Measurements from ENCODE around the gene BCL10. TPM values are rescaled to one million over a fixed set of nuclear protein-coding genes. Genes with fewer than 3 reads are reported as not detected.

Gene BCL10
- 18.5 and 22.8 TPM in 2 replicates for total RNA-seq
- long read RNA-seq, transcript BCL10-203 (3 exons, 2,833 nt): major isoform, 41 of 55 reads
- long read RNA-seq, transcript BCL10-202 (3 exons, 776 nt): minor isoform, 7 of 55 reads
- long read RNA-seq, partial matches to known transcripts: 0 of 55 reads
- long read RNA-seq, other reads (novel, unspliced or antisense): 7 of 55 reads

DNA sequence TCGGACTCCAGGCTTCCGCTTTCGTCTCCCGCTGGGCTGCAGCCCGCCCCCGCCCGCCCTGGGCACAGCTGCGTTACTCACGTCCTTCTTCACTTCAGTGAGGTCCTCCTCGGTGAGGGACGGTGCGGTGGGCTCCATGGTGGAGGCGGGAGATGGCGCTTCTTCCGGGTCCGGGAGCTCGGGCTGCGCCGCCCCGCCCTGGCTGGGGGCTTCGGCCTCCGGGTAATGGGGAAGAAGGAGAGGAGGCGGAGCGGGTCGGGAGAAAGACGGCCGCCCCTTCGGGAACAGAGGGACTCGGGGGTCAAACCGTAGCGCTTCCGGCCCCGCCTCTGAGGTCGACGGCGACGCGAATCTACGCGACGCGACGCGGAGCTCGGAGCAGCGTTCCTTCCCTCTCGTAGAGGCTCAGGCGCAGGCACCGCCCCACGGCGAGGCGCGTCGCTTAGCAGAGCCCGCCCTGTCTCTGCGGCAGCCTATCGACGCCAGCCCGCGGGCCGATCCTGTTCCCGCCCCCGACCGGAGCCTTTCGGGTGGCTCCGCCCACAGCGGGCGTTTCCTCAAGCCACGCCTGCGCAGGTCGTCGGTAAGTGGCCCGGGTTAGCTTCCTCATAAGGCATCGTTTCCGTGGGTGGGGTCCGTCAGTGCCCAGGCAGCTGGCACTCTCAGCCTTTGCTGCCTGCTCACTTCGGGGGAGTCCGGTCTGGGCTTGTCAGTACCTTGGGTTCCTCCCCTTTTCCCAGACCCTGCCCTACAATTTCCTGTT, at the start of gene BCL10:
BCL10 (minus strand) TSS at position 418 of the 763 bp plus-strand sequence; CDS start at position 138, 280 bp downstream.
- Mint-ChIP-seq H3K4me1 (peaks cover 24% of the 10 kb centered on the region), H3K4me3 (peak within 1 kb of the TSS; percentile 94), H3K27me3 (ENCODE audit: low read depth) (peaks cover 21% of the 10 kb centered on the region), H3K36me3 (ENCODE audit: low read depth) (no peaks in the 10 kb centered on the region), H3K27ac (ENCODE audit: unreplicated experiment) (peak within 1 kb of the TSS; percentile 90), H3K9me3 (no peaks in the 10 kb centered on the region)
- no peak for TF ChIP-seq CTCF (conservative IDR thresholded peaks at IDR 0.05)
- peak; percentile 87 for DNase-seq (ENCODE audit: low read depth, low spot score)

- Mint-ChIP-seq H3K9me3 (no peaks in the 10 kb centered on the region), H3K27me3 (ENCODE audit: low read depth) (no peaks in the 10 kb centered on the region), H3K4me1 (peaks cover 8% of the 10 kb centered on the region), H3K36me3 (ENCODE audit: low read depth) (no peaks in the 10 kb centered on the region), H3K27ac (ENCODE audit: unreplicated experiment) (no peak overlapping the region), H3K4me3 (no peak overlapping the region)
- no peak for TF ChIP-seq CTCF (conservative IDR thresholded peaks at IDR 0.05)
- no peak for DNase-seq (ENCODE audit: low read depth, low spot score)
Observed at GRCh38 chr1:85325920-85326319, 49.5 kb upstream of the BCL10 start.

GRCh38 chr1:85323770-85324169, 47.3 kb upstream of the BCL10 start:
- H3K4me3 Mint-ChIP-seq: no peak overlapping the region
- H3K36me3 Mint-ChIP-seq (ENCODE audit: low read depth): peaks cover 2% of the 10 kb centered on the region
- no peaks in the 10 kb centered on the region for H3K27me3 Mint-ChIP-seq (ENCODE audit: low read depth)
- no peaks in the 10 kb centered on the region for H3K9me3 Mint-ChIP-seq
- no peak for DNase-seq (ENCODE audit: low read depth, low spot score)
- no peak overlapping the region for H3K27ac Mint-ChIP-seq (ENCODE audit: unreplicated experiment)
- no peak for TF ChIP-seq CTCF (conservative IDR thresholded peaks at IDR 0.05)
- peaks cover under 1% of the 10 kb centered on the region for H3K4me1 Mint-ChIP-seq

DNA sequence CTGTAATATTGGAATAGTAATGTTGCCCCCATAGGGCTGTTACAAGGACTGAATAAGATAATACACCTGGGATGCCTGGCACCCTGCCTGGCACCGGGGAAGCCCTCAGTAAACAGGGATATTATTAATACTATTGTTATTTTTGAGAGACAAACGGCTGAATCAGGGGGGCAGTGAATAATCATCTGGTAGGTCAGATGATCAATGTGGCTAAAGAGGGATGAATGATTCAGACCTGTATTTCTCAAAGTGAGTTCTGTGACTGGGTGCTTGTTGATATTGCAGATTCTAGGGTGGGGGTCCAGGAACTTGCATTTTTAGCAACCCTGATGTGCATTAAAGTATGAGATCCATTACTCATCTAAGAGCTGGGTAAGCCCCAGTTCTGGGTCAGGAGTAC, 46.2 kb upstream of the BCL10 start:
- DNase-seq (ENCODE audit: low read depth, low spot score): no peak
- H3K36me3 Mint-ChIP-seq (ENCODE audit: low read depth): peaks cover 2% of the 10 kb centered on the region
- no peaks in the 10 kb centered on the region for H3K27me3 Mint-ChIP-seq (ENCODE audit: low read depth)
- H3K4me3 Mint-ChIP-seq: no peak overlapping the region
- no peaks in the 10 kb centered on the region for H3K9me3 Mint-ChIP-seq
- H3K4me1 Mint-ChIP-seq: no peaks in the 10 kb centered on the region
- TF ChIP-seq CTCF (conservative IDR thresholded peaks at IDR 0.05): no peak
- H3K27ac Mint-ChIP-seq (ENCODE audit: unreplicated experiment): no peak overlapping the region

DNA sequence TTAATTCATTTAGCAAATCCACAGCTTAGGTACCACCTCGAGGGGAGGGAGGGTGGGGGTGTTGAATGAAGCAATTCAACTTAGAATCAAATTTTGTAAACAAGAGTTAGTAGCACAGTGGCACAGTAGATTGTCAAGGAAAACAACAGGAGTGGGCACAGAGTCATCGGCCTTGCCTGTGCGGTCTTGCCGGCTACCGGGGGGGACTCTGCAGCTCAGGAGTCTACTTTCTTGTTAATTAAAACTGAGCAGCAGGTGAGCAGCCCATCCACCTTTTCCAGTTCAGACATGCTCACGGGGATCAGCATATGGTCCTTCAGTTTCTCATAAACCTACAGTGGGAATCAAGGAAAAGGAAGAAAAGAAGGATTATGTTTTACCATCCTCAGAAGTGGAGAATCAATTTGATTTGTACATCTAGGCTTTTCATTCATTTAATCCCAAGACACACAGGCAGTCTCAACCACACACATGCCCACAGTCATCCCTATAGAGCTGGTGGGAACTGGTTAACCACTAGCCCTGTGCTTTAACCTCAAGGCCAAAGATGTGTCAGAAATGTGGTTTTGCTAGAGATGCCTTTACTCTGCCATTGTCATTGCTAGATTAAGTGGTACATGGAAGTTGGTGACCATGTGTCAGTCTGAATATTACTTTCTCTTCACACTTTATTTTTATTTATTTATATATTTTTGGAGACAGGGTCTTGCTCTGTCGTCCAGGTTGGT, 45.0 kb upstream of the BCL10 start:
- Mint-ChIP-seq H3K9me3 (no peaks in the 10 kb centered on the region), H3K27me3 (ENCODE audit: low read depth) (no peaks in the 10 kb centered on the region), H3K36me3 (ENCODE audit: low read depth) (peaks cover 2% of the 10 kb centered on the region), H3K4me3 (no peak overlapping the region), H3K4me1 (no peaks in the 10 kb centered on the region), H3K27ac (ENCODE audit: unreplicated experiment) (no peak overlapping the region)
- no peak for TF ChIP-seq CTCF (conservative IDR thresholded peaks at IDR 0.05)
- DNase-seq (ENCODE audit: low read depth, low spot score): no peak
